GM11168 (cell line): ENCODE data around the gene CREB5.
"Not testable (repeated sequence)": the region's sequence is repeated elsewhere in the genome, so short reads cannot be mapped to it uniquely, and the experiment has no call there.

Experiments
- in situ Hi-C: fragments of 300-500 bp; cut with MboI; formaldehyde crosslinking; loops from one replicate; pipeline ENCODE4 v1.12.0; 2022; ENCODE audit warnings: low sequenced_read_pairs; ENCODE audit not compliant: unreplicated experiment

The CREB5 gene

GRCh38 chr7:28536259-28536658 is 123.9 kb downstream of the CREB5 start:
- in situ Hi-C loops, result no loop called here

- in situ Hi-C loops, result no loop called here
Observed at GRCh38 chr7:28539289-28539981, 127.1 kb downstream of the CREB5 start.

DNA sequence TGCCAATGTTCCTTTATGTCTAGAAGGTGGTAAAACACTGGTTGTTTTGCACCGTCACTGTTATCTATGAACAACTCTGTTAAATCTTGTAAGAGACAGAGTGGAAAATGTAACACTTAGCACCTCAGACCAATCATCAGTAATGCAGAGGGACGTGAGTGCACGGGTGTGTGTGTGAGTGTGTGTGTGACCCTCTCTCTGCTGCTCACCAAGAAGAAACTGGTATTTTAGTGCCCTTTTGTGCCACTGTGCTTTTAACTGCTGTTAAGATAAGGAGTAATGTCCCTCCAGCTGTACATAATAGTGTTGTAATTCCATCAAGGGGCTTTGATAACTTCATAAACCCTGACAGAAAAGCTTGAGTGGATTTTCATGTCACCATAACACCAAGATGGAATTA is 130.1 kb downstream of the CREB5 start:
- in situ Hi-C loops, result no loop called here

DNA sequence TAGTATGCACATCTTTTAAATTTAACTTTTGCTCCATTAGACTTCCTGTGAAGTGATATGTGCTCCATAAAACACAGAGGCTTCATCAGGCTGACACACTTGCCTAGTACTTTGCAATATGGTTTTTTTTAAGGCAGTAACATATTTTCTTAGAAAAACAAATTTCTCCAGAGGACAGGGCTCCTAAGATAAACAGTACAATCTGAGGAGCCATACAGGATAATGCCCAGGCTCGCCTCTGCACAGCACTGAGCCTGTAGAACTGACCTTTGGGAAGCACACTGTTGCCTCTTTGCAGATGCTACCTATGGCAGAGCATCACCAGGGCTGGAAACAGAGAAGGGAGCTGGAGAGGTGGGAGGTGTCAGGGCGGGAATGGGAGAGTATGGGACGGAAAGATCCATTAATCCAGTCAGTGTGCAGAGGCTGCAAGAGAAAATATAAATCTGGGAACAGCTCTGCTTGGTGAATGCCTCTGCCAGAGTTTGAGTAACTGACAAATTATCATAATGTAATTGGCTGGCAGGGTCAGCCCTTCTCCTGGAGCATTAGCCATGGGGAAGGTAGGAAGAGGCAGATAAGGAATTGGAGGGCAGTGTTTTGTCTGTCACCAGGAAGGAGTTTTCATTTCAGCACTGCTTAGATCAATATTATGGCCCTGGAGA is 132.3 kb downstream of the CREB5 start:
- in situ Hi-C loops, result no loop called here

- in situ Hi-C loops, result no loop called here
Observed at GRCh38 chr7:28546067-28546466, 133.7 kb downstream of the CREB5 start.

DNA sequence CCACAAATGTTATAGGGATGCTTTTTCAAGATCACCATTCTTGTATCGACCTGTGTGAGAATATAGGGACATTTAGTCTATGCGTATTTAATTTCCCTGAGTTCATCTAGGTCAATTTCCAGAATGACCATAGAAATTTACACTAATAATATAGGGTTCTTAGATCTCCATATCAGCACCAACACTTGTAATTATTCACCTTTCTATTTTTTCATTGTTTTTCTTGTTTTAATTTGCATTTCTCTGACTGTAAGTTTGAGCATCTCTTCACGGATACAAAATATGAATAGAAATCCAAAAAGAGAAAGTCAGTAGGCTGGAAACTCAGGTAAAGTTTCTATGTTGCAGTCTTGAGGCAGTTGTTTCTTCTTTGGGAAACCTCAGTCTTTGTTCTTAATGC is 134.8 kb downstream of the CREB5 start:
- in situ Hi-C loops, result no loop called here

GRCh38 chr7:28548416-28548815 is 136.1 kb downstream of the CREB5 start:
- in situ Hi-C loops, result no loop called here

DNA sequence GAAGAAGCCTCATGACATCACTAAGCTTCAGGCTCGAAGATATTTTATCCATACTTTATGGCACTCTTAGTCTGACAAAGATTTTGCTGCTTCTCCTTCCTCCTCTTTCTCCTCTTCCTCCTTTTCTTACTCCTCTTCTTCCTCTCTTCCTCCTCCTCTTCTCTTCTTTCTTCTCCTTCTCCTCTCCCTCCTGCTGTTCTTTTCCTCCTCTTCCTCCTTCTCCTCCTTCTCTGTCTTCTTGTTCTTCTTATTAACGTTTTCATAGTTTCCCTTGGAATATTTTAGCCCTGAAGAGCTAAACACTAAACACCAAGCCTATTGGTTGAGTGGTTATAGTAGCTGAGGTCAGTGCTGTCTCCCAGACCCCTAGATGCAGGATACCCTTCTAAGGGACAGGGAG is 137.7 kb downstream of the CREB5 start:
- in situ Hi-C loops, result no loop called here

DNA sequence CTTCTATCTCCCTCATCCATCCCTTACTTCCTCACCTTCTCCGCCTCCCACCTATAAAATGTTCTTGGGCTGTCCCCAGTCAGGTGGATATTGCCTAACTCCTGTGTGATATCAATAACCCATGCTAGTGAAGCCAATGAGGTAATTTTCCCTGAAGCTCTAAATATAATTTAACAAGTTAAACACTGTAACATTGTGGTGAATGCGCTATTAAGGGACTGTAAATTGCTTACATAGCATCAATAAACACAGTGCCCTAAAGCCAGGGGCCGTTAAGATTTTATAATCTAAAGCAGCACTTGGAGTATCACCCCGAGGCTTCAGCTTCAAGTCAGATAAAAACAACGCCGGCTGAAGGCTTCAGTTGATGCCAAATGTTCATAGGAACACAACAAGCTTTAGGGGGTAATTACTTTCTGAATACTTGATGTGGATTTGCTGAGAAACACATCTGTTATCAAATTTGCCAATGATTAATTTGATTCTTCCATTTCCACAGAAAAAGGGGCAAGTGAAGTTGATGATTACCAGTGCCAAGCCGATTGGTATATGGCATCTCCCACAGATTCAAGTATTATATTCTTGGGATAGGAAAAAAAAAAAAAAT is 138.4 kb downstream of the CREB5 start:
- in situ Hi-C loops, result no loop called here

DNA sequence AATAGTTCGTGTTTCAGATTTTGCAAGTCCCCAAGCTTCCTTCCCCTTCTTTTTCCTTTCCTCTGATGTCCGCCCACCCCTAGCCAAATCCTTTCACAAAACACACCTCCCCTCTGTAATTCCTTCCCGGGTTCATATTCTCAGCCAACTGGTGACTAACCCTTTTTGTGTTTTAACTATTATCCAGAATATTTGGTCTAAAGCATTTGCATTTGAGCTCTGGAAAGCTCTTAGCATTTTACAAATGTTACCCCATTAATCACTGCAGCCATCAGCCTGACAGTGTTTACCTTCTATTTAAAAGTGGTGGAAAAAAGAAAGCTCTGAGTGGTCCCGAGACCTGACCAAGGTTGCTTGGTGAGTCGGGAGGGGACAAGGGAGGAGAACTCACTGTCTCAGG is 139.0 kb downstream of the CREB5 start:
- in situ Hi-C loops, result no loop called here

DNA sequence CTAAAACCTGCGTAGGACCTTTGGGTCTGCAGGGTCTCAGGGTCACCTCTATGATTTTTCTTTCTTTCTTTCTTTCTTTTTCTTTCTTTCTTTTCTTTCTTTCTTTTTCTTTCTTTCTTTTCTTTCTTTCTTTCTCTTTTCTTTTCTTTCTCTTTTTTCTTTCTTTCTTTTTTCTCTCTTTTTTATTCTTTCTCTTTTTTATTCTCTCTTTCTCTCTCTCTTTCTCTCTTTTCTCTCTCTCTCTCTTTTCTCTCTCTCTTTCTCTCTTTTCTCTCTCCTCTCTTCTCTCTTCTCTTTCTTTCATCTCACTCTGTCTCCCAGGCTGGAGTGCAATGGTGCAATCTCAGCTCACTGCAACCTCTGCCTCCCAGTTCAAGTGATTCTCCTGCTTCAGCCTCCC is 139.4 kb downstream of the CREB5 start:
- in situ Hi-C loops, result not testable (repeated sequence)

DNA sequence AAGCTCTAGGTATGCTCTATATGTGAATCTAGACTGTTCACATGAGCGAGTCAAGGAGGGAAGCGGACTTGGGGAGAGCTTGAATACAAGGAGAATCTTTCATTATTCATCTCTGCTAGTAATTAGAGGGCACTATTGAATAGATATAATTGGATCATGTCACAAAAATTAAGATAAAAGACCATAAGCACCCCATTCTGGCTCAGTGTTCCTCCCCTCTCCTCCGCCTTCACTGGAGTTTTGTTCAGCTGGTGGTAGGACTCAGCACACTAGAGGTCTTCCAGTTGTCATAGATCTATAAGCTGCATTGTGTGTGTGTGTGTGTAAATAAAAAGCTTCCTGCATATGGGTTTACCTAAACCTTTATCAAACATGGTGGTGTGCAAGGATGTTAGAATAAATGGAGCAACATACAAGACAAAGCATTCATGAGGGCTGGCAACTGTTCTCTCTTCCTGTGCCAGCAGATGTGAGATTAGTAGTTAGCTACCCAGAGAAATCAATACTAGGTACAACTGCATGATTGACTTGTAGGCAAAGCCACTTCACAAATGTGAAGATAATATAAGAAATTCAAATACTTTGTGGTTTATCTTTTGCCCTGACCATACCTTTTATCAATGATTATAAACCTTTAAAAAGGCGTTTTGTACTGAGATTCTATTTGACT is 142.6 kb downstream of the CREB5 start:
- in situ Hi-C loops, result no loop called here

DNA sequence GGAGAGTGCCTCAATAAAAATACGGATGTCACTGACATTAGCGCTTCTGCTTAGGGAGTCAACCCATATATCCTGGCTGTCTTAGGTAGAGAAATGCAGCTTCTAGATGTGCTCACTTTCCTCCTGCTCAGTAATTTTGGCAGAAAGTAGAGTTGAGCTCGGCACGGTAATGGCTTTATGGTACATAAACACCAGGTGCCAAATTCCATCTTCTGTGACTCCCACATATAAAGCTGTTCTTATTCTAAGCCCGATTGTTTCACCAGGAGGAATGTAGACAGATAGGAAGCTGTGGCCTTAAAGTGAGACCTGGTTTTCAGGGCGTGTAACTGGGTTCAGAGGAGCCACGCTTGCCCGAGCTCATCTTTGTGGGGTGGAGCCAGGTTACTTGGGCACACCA is 143.7 kb downstream of the CREB5 start:
- in situ Hi-C loops, result no loop called here

- in situ Hi-C loops, result no loop called here
Observed at GRCh38 chr7:28556671-28557070, 144.4 kb downstream of the CREB5 start.

DNA sequence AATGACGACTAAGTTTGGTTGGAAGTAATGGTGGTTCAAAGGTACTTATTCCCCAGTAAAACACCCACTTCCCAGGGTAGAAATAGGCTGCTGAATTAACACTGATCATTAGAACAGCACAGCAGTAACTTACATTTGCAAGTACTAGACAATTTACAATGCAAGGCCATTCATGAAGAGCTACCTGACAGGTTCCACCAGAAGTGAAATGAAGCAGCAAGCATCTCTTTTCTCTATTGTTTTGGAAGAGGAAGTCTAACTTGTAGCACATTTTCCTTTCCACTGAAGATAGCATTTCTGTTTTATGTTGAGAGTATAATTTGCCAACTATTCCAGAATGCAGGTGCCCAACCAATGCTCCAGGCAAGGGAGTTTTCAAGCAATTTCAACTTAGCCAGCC is 145.9 kb downstream of the CREB5 start:
- in situ Hi-C loops, result no loop called here

- in situ Hi-C loops, result no loop called here
Observed at GRCh38 chr7:28560767-28561166, 148.4 kb downstream of the CREB5 start.

DNA sequence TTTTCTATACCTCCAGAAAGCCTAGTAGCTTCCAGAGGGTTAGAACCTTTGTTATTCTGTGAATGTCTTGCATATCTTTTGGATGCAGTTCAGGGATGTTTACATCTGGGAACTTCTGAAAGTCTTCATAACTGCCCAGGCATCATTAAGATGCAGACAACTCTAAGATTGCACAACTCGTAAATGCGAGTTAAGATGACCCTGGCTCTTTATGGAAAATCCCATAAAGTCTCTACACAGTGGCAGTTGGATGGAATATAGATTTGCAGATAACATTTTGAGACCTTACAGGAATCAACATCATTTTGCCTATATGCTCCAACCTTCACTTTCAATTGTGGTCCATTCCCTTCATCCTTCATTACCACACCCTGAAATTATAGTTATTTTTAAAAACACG is 151.7 kb downstream of the CREB5 start:
- in situ Hi-C loops, result no loop called here

GRCh38 chr7:28564755-28565374 is 152.5 kb downstream of the CREB5 start:
- in situ Hi-C loops, result no loop called here

GRCh38 chr7:28565980-28566379 is 153.7 kb downstream of the CREB5 start:
- in situ Hi-C loops, result no loop called here

DNA sequence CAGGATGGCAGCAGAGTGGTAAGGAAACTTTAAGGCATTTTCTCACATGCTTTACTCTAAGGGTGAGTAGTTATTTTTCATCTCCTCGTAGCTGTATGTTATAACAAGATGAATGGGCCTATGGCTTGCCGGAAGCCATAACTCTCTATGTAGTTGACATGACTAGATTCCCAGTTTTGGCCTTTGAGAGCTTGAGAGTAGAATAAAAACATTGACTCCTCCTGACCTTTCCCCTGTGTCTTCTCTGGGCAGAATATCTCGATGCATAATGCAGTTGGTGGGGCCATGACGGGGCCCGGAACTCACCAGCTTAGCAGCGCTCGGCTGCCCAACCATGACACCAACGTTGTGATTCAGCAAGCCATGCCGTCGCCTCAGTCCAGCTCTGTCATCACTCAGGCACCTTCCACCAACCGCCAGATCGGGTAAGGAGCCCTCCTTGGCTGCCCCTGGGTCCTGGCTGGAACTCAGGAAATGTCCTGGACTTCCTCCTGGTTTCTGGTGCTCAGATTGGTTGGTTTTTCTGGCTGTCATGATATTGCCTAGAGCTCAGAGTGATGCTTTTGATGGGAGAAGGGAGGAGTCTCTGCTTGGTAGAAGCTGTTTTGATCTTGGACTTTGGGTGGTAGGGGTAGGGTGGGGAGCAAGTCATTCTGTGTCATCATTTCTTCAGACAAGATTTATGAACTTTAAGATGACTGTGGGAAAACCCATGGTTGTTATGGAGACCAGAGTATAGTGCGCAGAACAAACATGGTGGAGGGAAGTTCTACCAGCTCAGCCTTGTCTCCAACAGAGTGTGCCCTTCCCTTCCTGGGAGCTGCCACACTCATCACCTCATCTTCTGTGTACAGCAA is 158.0 kb downstream of the CREB5 start:
- in situ Hi-C loops, result no loop called here
